Hematopoietic multipotent progenitor cell treated with erythropoietin and hydrocortisone succinate and interleukin-3 and kit ligand, for 8 days (in vitro differentiated cells): Measurements from ENCODE around the gene PRSS35.
A peak's percentile ranks its signal among the peaks of the same experiment; 100 is the strongest.
"Not testable (repeated sequence)": the region's sequence is repeated elsewhere in the genome, so short reads cannot be mapped to it uniquely, and the experiment has no call there.

ENCODE experiments used
- DNase-seq: peaks from one replicate; pipeline ENCODE4 v3.0.0-alpha.2; 2015

PRSS35 gene, protein sequence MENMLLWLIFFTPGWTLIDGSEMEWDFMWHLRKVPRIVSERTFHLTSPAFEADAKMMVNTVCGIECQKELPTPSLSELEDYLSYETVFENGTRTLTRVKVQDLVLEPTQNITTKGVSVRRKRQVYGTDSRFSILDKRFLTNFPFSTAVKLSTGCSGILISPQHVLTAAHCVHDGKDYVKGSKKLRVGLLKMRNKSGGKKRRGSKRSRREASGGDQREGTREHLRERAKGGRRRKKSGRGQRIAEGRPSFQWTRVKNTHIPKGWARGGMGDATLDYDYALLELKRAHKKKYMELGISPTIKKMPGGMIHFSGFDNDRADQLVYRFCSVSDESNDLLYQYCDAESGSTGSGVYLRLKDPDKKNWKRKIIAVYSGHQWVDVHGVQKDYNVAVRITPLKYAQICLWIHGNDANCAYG

DNA sequence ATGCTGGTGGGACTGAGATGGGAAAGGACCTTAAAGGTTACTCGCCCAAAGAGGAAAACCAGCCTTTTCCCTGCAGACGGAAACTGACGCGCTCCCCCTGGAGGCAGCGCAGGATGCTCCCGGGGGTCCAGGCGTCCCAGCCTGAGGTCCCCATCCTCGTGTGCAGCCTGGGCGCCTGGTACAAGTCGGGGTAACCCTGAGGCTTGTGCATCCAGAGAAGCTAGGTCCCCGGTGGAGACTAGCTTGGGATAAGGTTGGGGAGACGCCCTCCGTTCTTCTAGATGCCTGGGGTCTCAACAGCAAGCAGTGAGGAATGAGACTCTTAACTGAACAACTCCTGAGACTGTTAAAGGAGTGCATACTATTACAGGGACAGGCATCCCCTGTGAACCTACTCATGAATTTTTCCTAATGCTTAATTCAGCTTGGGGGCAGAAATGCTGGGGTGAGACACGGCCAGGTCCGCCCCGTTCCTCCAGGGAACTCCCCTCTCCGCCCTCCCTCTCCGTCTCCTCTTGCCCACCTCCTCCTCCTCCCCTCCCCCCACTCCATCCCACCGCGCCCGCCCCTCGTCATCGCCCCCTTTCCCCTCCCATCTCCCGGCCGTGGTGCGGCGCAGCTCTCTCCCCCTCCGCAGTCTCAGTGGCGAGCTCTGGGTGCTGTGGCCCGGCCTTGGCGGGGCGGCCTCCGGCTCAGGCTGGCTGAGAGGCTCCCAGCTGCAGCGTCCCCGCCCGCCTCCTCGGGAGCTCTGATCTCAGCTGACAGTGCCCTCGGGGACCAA is at the start of gene PRSS35:
Gene PRSS35, plus strand, starts transcription at position 634 of the 781 bp plus-strand sequence. CDS start 10,908 bp downstream, outside the sequence.
- no peak for DNase-seq

DNA sequence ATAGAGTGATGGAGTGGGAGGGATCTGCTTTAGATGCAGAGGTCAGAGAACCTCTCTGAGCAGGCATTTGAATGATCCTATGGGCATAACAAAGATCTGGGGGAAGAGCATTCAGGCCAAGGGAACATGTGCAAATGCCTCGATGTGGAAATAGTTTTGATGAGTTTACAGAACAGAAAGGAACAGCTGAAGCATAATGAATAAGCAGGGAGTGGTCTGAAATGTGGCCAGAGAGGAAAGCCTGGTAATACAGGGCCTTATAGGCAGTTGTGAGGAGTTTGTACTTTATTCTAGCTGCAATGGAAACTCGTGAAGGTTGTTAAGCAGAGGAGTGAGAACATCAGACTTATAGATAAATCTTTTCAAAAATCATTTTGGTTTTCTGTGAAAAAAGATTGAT is 48.4 kb upstream of the PRSS35 start:
- DNase-seq = no peak

DNA sequence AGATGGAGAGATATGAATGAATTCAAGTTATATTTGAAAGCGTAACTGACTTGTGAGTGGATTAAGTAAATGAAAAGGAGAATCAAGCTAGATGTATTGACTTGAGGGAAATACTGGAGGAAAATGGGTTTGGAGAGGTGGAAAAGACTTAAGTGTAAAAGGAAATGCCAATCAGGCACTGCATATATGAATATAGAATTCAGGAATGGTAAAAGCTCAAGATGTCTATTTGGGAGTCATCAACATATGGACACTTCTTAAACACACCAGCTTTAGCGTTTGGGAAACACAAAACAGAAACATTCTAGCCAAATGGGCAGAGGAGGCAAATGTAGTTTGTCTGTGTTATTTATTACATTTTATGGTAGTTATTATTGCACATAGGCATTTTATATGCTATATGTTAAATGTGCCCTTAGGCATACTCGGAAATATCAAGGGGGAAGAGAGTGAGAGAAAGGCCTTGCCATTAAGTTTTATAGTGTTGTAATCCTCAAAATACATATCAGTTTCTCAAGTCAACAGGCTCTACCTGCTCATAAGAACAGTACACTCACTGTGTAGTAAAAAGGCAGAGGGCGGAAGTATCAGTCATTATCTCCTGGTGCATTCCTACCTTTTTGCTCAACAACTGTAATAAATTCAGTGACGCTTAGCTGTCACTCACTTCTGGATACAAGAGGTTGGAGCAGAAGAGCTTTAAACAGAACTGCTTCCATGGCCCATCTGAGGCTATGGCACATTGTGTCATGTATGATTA is 47.8 kb upstream of the PRSS35 start:
- no peak for DNase-seq

DNA sequence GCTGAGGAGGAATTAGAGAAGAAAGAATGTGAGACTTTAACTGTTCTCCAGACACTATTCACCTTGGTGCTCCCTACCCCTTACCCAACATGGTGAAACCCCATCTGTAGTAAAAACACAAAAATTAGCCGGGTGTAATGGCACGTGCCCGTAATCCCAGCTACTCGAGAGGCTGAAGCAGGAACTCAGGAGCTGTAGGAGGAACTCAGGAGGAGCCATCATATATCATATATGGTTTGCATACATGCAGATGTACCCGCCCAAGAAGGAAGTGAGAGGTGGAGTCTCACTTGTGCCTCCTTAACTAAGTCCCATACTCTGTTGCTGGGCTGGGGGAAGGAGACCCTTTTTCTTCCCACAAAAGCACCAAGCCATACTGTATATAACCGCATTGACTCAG is 46.0 kb upstream of the PRSS35 start:
- no peak for DNase-seq

DNA sequence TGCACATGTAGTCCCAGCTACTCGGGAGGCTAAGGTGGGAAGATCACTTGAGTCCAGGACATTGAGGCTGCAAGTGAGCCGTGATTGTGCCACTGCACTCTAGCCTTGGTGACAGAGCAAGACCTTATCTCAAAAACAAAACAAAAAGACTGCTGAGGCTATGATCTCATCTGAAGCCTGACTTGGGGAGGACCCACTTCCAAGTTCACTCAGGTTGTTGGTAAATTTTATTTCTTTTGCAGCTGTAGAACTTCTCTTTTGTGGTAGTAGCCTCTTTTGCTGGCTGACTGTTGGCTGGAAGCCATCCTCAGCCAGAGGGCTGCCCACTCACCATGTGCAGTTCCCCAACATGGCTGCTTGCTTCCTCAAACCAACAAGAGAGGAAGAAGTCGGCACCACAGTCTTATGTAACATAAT is 44.7 kb upstream of the PRSS35 start:
- DNase-seq = peak; percentile 27

DNA sequence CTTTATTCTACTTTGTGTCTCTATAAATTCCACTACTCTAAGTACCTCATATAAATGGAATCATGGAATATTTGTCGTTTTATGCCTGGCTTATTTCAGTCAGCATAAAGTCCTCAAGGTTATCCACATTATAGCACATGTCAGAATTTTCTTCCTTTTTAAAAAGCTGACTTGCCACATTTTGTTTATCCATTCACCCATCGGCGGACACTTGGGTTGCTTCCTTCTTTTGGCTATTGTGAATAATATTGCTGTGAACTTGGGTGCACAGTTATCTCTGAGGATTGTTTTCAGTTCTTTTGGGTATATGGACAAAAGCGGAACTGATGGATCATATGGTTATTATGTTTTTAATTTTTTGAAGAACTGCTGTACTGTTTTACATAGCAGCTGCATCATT is 42.3 kb upstream of the PRSS35 start:
- DNase-seq = no peak

DNA sequence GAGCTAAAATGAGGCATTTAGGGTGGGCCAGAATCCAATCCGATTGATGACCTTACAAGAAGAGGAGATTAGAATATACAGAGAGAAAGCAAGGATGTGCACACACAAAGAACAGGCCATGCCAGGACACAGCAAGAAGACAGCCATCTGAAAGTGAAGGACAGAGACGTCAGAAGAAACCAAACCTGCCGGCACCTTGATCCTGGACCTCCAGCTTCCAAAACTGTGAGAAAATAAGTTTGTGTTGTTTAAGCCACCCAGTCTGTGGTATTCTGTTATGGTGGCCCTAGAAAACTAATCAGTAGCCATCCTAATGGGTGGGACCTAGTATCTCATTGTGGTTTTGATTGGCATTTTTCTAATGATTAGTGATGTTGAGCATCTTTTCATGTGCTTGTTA is 41.7 kb upstream of the PRSS35 start:
- DNase-seq = no peak

DNA sequence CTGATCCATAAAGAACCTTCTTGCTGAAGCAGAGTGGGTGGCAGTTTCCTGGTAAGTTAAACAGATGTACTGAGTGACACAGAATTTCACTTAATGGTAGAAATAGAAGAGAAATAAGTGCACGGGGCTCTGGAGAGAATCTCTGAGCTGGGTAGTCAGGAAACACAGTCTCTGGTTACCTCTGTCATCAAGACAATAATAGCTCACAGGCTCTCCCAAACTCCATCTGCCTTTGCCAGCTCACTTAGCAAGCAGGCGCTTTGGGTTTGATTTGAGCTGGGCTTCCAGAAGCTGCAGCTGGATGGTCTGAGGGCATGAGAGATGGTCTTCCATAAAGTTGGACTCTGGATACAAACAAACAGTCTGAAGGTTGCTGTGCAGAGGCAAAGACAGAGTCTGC is 39.6 kb upstream of the PRSS35 start:
- DNase-seq = no peak

DNA sequence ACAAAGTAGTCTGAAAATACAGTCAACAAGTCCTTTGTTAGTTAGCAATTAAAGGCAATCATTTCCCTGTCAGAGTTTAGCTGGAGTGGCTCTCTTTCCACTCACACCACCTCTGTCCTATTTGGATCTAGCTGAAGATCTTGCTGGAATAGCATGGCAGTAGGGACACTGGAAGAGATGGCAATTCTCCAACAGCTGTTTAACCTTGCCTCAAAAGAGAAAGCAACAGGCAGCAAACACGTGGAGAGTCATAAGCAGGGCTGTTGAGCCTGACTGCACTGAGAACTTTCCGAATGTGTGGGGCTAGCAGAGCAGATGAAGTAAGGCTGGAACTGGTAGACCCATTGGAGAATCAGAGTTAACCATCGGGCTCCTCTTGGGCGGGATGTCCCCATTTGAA is 38.0 kb upstream of the PRSS35 start:
- no peak for DNase-seq

DNA sequence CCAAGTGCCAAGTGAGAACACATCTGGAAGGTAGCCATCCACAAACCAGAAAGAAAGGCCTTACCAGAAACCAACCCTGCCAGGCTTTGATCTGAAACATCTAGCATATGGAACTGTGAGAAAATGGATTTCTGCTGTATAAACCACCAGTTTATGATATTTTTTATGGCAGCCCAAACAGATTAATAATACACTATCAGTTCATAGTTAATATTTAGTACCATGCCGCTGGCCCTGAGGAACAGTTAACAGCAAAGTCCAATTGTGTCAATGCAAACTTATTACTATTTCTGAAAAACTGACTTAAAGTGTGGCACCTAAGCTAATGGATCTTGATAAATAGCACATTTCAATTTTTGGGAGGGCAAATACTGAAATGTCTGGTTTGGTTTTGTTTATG is 35.4 kb upstream of the PRSS35 start:
- DNase-seq = no peak

DNA sequence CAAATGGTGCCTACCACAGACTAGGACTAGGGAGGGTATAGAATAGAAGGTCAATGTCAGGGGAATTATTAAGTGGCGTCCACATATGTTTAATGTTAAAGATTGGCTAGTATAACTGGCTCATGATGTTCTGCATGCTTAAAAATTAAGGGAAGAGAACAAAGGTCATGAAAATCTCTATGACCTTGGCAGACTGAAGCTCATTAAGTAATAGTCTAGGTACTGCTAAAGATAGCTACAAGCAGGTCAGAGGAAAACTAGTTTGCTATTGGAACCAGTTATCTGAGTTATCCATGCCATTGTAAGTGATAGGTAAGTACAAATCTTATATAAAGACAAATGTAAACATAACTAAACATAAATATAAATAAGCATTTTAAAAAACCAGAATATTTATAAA is 32.9 kb upstream of the PRSS35 start:
- DNase-seq = no peak

DNA sequence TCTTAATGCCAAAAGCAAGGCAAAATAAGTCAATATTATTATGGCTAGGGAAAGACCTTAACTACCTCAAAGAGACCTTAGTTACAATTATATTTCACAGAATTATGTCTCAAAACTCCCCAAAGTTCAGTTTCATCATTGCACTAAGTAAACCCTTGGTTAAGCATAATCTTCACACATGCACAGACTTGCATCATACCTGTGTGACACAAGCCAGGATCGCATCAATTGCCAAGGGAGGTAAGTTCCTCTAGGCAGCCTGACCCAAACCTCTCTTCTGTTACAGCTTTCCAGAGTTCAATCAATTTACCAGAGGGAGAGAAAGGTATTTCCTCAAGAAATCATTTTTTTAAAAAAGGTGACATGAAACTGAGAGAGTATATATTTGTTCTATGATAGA is 31.9 kb upstream of the PRSS35 start:
- no peak for DNase-seq

DNA sequence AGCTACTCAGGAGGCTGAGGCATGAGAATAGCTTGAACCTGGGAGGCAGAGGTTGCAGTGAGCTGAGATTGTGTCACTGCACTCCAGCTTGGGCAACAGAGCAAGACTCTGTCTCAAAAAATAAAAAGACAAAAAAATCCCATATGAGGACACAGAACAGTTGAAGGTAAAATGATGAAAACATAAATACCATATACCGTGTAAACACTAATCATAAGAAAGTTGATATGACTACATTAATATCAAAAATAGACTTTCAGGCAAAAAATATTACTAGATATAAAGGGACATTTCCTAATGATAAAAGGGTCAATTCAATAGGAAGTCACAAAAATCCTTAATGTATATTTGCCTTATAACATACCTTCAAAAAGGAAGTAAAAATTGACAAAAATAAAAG is 30.4 kb upstream of the PRSS35 start:
- not testable (repeated sequence) for DNase-seq

DNA sequence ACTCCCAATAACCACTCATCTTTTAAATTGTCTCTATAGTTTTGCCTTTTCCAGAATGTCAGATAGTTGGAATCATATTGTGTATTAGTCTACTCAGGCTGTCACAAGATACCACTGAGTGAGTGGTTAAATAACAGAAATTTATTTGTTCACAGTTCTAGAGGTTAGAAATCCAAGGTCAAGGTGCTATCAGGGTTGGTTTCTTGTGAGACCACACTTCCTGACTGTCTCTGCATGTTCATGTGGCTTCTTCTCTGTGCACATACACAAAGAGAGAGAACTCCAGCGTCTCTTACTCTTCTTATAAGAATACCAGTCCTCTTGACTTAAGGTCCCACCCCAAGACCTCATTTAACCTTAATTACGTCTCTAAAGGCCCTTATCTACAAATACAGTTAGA is 23.9 kb upstream of the PRSS35 start:
- DNase-seq = no peak

DNA sequence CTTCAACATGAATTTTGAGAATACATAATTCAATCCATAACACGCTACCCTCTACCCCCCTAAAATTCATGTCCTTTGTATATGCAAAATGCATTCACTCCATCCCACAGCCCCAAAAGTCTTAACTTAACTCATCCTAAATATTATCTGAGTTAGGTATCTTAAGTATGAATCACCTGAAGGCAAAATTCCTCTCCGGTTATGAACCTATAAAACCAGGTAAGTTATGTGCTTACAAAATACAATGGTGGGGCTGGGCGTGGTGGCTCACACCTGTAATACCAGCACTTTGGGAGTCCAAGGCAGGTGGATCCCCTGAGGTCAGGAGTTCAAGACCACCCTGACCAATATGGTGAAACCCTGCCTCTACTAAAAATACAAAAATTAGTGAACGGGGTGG is 23.5 kb upstream of the PRSS35 start:
- DNase-seq = no peak

DNA sequence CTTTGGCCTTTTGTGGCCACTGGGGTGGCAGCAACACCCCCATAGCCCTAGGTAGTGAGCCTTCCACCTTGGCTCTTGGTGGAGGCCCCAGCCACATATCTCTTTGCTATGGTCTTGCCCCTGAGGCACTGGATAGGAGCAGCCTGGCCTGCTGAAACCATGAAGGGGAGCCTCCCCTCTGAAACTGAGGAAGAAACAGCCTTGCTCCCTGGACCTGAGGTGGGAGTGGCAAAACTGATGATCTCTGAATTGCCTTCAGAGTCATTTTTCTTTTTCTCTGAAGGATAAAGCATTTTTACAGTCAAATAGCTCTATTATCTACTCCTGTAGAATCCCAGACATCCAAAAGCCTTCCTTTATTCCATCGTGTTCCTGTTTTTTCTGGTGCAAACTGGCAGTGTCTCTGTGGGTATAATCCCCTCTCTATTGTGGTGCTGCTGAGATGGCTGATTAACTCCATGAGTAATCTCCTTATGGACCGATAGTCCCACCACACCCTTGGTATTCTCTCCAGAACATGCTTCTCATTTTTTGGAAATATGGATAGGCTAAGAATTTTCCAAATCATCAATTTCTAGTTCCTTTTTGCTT is 22.0 kb upstream of the PRSS35 start:
- no peak for DNase-seq

DNA sequence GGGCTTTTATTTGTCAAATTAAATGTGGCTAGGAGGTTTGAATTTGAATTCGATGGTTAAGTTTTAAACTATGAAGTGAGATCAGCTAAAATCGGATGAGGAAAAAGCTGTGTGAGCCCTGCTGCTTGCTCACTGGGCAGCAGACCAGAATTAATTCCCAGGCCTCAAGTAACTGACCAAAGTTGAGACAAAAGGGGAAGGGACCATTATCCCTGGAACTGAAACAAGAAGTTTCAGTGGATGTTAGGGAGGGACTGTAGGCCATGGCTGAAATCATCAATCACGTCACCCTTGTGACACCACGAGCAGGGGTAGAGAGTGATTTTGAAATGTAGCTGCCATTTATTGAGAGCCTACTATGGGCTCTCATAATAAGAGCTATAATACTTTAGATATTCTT is 7.0 kb upstream of the PRSS35 start:
- no peak for DNase-seq

DNA sequence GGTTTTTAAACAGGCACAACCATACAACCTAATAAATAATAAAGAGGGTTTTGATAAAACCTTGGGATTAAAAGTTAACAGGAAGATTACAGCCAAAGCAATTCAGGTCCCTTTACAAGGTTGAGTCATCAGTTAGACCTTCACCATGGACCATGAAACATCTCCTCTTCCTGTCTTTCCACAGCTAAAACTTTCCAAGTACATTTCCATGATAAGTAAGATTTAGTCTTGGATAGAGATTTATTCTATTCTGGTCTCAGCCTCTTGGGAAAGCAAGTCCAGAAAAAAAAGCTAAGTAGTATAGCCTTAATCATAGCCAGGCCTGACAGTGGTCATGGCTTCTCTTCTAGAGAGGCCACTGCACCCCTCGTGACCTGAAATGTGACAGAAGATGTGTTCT is 2.9 kb upstream of the PRSS35 start:
- no peak for DNase-seq

DNA sequence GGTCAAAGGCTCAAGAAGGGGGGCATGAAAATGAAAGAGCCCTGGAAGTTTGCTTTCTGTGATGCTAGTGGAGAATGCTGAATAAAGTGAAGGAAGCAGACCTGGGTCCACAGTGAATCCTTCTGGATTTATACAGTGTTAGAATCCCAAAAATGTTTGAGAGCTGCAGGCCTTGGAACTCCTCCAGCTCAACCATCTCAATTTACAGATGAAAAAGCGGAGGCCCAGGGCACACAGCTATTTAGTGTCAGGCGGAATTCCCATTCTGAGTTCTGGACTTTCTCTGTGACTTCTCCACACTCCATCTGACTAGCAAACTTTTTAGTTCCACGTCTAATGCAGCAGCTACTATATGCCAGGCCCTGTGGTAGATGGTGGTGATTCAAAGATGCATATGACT is 1.5 kb upstream of the PRSS35 start:
- DNase-seq = no peak

DNA sequence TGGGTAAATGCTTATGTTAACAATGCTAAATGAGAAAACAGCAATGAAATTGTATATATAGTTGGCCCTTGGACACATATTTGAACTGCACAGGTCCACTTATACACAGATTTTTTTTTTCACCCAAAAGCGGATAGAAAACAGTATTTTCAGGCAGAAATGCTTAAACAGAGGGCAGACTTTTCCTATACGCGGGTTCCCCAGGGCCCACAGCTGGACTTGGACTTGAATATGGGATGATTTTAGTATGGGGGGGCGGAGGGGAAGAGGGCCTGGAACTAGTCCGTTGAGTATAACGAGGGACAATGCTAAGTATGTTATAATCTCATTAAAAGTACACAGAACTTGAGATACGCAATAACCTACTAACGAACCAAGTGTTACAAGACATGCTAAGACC is 1.1 kb upstream of the PRSS35 start:
- DNase-seq = no peak

DNA sequence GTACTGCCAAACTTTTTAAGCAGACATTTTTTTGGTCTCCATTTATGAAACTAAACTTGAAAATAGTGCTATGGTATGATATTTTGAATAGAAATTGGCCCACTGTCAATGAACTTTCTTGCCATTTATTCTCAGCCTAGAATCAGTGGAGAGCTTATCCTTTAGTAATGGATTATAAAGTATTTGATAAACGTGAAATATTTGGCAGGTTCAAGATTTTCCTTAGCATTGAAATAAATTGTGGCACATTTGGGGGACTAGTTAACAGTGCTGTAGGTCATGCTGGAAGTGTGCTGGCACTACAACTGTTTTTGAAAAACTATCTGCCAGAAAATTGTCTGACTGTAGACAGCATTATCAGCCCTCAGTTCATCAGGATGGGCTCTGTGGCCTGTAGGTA is 2.1 kb downstream of the PRSS35 start:
- DNase-seq = no peak

DNA sequence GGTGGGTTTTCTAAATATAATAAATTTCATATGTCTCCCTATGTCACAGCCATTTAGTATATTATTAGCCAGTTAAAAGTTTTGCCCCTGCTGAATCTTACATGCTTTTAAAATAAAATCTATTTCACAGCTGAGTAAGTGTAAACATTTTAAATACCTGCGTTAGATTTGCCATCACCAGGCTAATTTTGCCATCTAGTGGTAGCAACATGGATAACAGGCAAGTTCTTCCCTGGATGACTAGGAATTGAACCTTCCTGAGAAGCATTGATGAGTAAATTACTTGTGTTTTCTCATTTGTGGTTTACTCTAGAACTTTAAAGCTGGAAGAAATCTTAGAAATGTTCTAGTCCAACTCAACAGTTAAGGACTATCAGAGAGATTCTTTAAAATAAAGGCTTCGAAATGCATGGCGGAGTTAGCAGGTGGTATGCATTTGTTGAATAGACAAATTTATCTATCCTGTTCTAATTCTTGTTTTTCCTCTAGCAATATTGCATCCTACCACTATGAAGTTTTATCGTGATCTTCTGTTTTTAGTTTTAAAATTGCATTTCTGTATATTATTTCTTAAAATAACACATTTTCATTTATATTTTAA is 2.6 kb downstream of the PRSS35 start:
- peak; percentile 51 for DNase-seq

DNA sequence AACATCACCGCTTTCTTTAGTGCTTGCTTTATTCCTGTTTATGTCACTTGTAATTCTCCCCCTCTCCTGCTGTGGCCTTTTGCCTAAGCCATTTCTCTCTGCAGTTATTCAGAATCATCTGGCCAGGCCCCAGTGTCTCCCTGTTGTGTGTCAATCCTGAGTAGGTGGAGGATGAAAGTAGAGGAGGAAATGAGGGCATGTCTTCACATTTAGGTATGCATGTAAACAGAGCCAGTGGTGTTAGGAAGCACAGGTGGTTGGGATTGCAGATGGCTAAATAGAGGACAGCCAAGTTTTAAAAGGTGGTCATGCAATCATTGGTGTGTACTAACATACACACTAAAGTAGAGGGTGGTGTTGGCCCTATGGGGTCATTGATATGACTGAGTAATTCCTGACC is 5.2 kb downstream of the PRSS35 start:
- DNase-seq = no peak
